GM19193 (cell line): Measurements from ENCODE around the gene ATP4B.

Experiments
- POLR2A ChIP-seq: IDR thresholded peaks from 4 replicates; pipeline ENCODE4 v1.6.1; 2011; ENCODE audit not compliant: insufficient read depth, insufficient read length; ENCODE audit errors: extremely low read depth

The ATP4B gene

DNA sequence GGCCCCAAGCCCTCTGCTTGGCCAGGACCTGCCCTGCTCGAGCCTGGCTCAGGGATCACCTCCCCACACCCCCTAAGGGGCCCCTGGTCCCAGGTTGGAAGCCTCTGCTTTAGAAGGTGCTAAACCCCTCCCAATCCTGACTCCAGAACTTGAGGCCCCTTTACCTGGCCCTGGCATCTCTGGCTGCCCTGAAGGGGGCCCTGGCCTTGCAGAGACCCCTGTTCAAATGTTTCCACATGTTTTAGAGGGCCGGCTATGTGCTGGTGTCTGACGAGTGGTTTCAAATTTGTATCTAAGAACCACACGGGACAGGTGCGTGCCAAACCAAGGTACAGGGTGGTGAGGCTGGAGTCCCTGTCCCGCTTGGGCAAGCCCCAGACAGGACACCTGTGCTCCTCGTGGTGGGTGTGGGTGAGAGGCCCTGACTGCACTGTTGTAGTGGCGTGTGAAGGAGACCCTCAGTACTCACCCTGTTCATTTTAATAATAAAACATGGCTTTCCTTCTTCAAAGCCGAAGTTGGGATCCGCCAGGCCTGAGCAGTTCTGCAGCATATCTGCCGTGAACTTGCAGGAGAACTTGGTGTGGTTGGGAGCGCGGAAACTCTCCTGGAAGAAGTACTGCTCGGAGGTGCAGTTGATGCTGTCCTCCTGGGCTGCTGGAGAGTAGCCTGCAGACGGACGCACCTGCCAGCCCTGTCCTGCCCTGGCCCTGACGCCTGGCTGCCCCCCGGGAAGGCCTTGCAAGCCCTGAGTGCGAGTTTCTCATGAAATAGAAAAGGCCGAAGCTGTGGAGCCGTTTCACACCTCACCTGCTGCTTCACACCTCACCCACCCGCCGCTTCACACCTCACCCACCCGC lies 5.4 kb downstream of the ATP4B start:
- no peak for TF ChIP-seq POLR2A

DNA sequence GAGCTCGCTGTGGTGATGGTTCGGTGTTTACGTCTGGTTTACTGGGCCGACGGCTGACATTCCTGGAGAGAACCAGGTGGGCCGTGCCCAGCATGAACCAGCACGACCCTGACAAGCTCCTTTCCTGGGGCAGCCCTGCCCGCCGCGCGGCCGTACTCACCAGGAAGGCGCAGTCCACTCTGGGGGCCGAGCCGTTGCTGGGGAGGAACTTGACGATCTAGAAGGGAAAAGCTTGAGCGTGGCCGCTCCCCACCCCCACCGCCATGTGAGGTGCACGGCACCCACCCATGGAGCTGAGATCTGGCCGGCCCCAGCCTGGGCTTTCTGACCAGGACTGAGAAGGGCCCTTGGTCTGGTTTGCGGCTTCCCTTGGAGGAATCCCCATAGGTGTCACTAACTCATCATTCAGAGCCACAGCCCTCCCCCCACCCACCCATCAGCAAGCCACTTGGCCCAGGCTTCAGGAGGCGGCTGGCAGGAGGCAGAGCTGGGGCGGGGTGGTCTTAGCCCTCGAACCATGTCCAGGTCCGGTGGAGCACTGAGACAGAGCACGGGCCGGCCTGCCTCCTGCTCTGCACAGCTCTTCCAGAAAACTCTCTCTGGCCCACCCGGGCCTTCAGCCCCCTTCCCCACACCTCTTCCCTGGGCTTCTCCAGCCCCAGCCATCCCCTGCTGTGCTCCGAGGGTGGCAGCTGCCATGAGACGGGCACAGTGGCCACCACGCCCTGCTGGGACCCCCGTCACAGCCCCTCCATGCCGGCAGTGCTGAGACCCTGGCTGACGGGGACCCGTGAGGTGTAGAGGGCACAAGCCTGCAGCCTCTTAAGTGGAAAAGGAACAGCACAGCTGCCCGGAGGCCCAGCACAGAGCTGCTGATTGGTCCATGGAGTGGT lies 6.2 kb downstream of the ATP4B start:
- no peak for TF ChIP-seq POLR2A

DNA sequence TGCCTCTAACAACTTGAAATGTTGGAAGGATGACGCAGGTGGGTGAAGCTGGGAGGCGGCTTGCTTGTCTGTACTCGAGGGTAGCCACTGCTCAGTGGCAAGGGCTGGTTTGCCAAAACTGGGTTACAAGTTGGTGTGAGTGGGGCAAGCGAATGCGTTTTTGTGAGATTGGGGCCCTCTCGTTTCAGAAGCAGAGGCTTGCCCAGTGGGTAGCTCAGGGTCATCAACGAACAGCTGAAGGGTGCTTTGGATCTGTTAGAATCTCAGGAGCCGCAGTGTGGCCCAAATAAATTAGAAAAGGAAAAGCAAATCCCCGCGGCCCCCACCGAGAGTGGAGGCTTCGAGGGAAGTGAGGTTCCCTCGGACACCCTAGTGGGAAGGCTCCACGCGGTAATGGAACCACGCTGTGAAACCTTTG lies 7.3 kb downstream of the ATP4B start:
- TF ChIP-seq POLR2A = no peak

DNA sequence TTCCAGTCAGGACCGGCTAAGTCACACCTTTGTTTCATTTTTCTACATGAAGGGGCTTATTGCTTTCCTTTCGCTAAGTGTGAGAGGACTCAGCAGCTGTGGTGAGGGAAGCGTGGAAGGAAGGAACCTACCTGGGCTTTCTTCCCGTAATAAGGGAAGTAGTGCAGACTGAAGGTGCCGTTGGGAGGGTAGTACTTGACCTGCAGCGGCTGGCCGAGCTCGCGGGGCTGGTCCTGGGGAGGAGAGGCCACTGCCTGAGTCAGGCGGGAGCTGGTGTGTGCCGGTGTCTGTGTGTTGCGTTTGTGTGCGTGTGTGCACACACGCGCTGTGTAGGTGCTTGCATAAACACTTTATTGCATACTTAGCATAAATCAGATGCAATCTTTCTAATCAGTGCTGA lies 7.7 kb downstream of the ATP4B start:
- TF ChIP-seq POLR2A = no peak

DNA sequence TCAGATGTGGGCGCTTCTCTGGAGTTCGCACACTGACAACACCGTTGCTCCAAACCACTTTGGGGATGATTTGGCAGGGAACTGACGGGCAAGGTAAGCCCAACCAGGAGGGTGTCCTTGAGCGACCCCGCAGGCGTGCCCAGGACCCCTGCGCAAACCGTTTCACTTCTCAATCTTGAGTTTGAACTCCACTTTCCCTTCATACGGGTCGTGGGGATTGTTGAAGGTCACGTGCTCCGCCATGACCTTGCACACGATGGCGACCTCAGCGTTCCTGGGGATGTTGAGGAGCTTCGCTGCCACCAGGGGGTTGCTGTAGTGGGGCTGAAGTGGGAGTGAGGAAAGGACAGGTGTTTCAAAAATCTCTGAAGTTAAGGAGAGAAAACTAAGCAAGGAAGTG lies 8.8 kb downstream of the ATP4B start:
- TF ChIP-seq POLR2A = no peak

DNA sequence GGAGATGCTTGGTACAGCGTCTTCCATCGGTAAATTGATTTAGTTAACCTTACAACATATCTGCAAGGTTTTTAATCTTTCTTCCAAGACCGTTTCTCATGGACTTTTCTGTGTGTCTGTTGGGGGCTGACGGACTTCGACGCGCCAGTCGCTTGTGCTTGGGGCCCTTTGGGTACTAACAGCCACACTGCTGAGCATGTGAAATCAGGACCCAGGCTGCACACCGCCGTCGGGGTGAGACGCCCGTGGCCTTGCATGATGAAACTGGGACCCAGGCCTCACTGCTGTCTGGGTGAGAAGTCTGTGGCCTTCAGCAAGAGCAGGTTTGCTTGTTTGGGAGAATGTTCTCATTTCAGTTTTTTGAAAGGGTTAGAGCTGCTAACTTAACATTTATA lies 9.8 kb downstream of the ATP4B start:
- no peak for TF ChIP-seq POLR2A

DNA sequence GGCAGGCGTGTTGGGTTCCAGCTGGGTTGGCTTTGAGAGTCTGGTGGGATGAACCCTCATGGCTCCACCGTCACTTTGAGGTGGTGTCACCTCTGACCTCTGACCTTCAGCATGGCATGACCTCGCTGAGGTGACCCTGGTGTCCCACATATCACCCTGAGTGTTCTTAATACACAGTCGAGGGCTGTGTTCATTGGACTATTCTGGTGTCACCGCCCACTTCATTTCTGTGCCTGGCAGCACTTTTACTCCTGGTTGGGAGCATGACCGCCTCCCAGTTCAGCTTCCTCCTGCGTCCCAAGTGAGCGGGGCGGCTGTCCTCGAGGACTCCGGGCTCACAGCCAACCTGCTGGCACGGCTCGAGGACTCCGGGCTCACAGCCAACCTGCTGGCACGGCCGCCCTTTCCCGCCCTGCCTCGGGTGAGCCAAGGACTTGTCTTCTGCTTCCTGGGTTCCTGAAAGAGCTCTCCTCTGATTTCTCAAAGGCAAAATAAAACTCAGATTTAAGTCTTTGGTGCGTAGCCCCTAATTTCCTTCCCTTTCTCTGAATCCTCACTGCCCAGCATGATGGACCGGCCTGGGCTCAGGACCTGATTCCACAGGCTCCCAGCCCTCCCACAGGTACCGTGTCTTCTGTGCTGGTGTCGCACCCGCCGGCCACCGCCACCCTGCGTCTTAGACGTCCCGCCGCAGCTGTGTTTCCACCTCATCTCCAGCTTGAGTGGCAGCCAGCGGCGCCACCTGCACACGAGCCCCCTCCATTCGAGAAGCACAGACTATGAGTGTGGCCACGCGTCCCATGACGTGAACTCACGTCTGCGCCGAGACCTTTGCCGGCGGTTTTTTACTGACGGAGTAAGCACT lies 10.4 kb downstream of the ATP4B start:
- TF ChIP-seq POLR2A = no peak

DNA sequence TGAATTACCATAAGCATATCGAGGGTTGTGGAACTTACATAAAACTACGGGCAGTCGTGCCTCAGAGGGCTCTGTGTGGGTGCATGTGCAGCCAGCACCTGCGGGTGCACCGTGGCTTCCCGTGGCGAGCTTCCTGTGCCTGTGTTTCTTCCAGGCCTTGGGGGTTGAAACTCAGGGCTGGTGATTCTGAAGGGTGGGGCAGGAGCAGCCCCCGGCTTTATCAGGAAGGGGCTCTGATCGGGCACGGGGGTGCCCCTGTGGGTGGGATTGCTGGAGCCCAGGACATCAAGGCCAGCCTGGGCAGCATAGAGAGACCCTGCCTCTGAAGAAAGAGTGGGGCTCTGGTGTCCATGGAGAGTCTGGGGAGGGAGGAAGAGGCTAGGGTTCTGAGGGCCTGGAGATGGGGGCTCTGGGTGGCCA lies 11.1 kb downstream of the ATP4B start:
- TF ChIP-seq POLR2A = no peak

DNA sequence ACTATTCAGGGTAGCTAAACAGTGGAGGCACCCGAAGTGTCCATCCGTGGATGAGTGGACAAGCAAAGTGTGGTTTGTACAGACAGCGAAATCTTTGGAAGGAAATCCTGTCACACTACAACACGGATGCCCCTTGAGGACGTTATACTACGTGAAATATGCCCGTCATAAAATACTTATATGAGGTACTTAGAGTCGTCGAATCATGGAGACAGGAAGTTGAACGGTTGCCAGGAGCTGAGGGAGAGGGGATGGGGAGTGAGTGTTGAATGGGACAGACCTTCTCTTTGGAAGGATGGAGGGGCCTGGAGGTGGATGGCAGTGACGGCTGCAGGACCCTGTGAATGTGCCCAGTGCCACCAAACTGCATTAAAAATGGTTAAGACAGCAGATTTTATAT lies 11.6 kb downstream of the ATP4B start:
- TF ChIP-seq POLR2A = no peak

DNA sequence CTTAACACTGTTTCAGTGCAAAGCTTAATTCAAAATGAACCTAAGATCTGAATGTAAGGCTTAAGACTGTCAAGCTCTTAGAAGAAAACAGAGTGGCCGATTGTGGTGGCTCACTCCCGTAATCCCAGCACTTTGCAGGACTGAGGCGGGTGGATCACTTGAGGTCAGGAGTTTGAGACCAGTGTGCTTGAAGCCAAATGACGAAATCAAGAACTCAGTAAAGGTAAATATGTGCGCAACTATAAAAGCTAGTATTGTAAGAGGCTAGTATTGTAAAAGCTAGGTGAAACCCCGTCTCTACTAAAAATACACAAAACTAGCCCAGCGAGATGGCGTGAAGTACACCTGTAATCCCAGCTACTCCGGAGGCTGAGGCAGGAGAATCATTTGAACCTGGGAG lies 12.7 kb downstream of the ATP4B start:
- no peak for TF ChIP-seq POLR2A

DNA sequence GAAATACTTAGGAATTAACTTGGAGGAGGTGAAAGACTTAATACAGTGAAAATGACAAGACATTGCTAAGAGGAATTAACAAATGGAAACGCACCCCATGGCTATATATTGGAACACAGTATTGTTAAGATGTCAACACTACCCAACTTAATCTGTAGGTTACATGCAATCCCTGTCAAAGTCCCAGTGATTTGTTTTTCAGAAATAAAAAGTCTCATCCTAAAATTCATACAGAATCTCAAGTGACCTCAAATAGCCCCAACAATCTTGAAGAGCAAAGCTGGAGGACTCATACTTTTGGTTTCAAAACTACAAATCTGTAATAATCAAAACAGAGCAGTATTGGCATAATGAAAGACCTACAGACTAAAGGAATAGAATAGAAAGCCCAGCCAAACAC lies 13.2 kb downstream of the ATP4B start:
- TF ChIP-seq POLR2A = no peak

DNA sequence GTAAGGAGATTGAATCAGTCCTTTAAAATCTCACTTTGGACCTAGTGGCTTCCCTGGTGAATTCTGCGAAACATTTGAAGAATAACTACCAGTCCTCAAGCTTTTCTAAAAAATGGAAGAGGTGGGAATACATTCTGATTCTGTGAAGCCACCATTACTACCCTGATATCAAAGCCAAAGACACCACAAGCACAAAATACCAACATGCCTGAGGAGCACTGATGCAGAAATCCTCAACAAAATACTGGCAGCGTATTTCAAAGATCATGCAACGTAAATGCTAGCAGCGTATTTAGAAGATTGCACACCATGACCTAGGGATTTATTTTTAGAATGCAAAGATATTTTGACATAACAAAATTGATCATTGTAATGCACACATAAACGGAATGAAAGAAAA lies 14.4 kb downstream of the ATP4B start:
- TF ChIP-seq POLR2A = no peak

DNA sequence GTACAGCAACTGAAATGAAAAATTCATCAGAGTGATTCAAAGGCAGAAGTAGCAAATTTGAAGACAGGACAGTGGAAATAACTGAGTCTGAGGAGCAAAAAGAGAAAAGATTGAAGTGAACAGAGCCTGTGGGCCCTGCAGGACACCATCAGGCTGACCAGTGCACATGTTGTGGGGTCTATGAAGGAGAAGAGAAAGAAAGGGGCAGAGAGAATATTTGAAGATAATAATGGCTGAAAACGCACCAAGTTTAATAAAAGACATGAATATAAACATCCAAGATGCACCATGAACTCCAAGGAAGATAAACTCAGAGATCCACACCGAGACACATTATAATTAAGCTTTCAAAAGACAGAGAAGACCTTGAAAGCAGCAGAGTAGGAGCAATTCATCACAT lies 15.4 kb downstream of the ATP4B start:
- no peak for TF ChIP-seq POLR2A

DNA sequence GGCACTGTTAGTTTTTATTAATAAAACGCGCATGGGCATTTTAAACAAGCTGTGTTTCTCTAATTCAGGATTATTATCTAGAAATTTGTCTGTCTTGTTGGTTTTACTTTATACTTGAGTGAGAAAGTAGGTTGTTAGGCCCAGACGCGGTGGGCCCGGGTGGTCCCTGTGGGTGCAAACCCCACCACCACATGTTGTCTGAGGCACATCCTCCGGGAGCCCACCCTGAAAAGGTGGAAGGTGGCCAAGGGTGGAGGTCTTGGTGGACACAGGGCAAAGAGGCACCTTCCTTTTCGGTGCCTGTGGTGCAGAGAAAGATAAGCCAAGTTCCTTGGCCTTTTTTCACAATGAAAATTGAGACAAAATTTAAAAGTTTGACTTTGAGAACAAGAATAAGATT lies 16.6 kb downstream of the ATP4B start:
- no peak for TF ChIP-seq POLR2A
